Stomach (tissue), 4 donors: ENCODE data around the gene MAP3K20.

ENCODE experiments used
- POLR2A ChIP-seq, 4 donors: fragments of 450-650 bp; IDR thresholded peaks; one replicate each; pipeline ENCODE4 v1.6.1; 2016; ENCODE audit warnings: antibody characterized with exemption in 4 of 4, control low read depth in 2 of 4, mild to moderate bottlenecking in 1 of 4, moderate library complexity in 1 of 4
- POLR2AphosphoS5 ChIP-seq, 3 donors: sonication (generic); formaldehyde crosslinking; IDR thresholded peaks; one replicate each; pipeline ENCODE4 v1.6.1; 2016; ENCODE audit warnings: antibody characterized with exemption in 3 of 3
- TF ChIP-seq, protein P1 (sequence below), 7 experiments: fragments of 450-650 bp in 4 of 7; fragments of 200-600 bp in 3 of 7; sonication (generic) in 3 of 7; IDR thresholded peaks; one replicate each; pipeline ENCODE4 v1.5.1; 2016 to 2019; ENCODE audit warnings: antibody characterized with exemption in 7 of 7, control low read depth in 2 of 7, mild to moderate bottlenecking in 1 of 7

DNA sequence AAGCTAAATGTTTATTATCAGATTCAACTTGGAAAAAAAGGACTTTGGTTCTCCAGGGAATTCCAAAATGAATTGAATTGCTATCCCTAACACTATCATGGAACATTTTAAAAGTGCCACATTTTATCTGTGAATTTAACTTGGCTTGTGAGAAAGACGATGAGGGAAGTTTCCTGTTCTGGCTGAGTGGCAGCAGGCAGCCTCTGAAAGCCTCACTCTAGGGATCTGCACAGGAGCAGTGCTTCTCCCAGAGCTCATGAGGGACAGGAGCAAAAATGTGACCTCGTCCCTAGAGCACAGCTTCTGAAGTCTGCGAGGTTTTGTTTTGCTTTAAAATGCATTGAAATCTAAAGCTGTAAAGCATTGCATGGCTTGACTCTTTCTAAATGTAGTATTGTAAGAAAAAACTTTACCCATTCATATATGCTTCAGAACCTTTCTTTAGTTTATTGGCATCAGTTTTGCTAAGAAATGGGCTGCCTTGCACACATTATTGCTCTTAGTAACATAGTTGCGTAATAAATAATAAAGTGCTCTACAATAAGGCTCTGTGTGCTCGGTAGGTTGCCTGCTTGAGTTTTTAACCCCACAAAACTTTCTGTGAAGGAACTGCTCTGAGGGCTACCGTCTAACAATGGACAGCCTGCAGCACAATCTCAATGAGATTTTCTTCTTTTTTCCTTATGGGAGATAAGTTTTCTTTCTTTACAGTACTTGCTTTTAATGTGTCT, 142.8 kb downstream of the MAP3K20 start:
- no peak for TF ChIP-seq POLR2A (IDR thresholded peaks at IDR 0.05)
- TF ChIP-seq, protein P1, sequence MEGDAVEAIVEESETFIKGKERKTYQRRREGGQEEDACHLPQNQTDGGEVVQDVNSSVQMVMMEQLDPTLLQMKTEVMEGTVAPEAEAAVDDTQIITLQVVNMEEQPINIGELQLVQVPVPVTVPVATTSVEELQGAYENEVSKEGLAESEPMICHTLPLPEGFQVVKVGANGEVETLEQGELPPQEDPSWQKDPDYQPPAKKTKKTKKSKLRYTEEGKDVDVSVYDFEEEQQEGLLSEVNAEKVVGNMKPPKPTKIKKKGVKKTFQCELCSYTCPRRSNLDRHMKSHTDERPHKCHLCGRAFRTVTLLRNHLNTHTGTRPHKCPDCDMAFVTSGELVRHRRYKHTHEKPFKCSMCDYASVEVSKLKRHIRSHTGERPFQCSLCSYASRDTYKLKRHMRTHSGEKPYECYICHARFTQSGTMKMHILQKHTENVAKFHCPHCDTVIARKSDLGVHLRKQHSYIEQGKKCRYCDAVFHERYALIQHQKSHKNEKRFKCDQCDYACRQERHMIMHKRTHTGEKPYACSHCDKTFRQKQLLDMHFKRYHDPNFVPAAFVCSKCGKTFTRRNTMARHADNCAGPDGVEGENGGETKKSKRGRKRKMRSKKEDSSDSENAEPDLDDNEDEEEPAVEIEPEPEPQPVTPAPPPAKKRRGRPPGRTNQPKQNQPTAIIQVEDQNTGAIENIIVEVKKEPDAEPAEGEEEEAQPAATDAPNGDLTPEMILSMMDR (IDR thresholded peaks at IDR 0.05), result no peak
- TF ChIP-seq POLR2AphosphoS5 (IDR thresholded peaks at IDR 0.05), result no peak
